Ramos (cell line): ENCODE data around the gene CBLC.

Source experiments
- in situ Hi-C: fragments of 300-500 bp; cut with MboI; formaldehyde crosslinking; loops from one replicate; pipeline ENCODE4 v1.14.3; 2022; ENCODE audit warnings: low sequenced_read_pairs; ENCODE audit not compliant: unreplicated experiment

The CBLC gene

GRCh38 chr19:44792281-44792680, 14.6 kb downstream of the CBLC start:
- in situ Hi-C loops, result no loop called here

DNA sequence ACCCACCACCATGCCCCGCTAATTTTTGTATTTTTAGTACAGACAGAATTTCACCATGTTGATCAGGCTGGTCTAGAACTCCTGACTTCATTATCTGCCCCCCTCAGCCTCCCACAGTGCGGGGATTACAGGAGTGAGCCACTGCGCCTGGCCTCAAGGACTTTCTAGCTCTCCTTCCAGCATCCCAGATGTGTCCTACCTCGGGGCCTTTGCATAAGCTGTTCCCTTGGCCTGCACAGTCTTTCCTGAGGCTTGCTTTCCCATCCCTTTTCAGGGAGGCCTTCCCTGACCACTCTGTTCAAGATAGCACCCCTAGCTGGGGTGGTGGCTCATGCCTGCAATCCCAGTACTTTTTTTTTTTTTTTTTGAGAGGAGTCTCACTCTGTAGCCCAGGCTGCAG, 16.9 kb downstream of the CBLC start:
- in situ Hi-C loops, result no loop called here

- in situ Hi-C loops, result no loop called here
These were observed 17.8 kb downstream of the CBLC start for GRCh38 chr19:44795398-44795987.

DNA sequence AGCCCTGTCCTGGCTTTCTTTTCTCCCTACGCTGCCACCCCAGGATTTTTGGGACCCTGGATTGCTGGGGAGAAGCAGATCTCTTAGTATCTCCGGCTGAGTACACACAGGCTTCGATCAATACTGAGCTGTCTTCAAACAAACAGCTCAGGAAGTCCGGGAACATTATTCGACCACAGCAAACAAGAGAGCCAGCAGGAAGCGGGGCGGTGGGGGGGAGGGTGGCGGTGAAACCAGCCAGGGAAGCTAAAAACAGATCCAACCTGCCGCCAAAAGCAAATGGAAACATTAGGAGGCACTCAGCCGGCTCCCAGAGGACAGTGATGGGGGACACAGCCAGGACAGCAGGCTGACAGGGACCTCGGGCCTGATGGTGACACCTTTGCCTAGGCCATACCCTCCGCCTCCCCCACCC, 19.0 kb downstream of the CBLC start:
- in situ Hi-C loops, result no loop called here

DNA sequence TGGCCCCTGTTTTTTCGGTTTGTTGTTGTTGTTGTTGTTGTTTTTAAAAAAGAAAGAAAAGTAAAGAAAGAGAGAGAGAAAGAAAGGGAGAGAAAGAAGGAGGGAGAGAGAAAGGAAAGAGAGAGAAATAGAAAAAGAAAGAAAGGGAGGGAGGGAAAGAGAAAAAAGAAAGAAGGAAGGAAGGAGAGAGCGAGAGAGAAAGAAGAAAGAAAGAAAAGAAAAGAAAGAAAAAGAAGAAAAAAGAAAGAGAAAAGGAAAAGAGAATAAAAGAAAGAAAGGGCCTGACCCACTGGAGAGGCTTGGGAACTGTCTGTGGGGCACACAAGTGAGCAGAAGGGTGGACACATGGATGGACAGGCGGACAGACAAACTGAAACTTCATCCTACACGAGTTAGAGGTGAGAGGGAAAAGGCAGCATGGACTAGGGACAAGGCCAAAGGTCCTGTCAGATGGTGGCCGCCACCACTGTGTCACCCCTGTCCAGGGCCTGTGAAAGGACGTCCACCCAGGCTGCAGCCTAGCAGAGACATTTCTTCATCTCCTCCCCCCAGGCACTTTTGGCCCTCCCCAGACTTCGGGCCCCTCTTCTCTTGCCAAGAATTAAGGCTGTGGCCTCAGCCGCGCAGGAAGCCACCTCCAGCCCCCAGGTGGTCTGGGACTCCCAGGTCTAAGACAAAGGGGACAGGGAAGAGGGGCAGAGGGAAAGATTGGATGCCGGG, 22.1 kb downstream of the CBLC start:
- in situ Hi-C loops, result no loop called here

- in situ Hi-C loops, result no loop called here
These were observed 22.8 kb downstream of the CBLC start for GRCh38 chr19:44800461-44800860.

GRCh38 chr19:44803442-44804428, 26.0 kb downstream of the CBLC start:
- in situ Hi-C loops, result no loop called here

DNA sequence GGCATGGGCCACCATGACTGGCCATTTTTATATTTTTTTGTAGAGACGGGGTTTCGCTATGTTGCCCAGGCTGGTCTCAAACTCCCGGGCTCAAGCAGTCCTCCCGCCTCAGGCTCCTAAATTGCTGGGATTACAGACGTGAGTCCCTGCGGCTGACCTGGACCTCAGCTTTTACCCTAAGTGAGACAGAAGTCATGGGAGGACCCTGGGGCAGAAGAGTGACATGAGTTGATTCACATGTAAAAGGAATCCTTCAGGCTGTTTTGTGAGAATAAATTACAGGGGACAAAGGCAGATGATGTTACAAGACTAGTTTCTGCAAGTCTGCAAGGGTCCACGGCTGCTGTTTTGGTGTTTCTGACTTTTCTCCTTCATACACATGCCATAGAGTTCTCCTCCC, 28.6 kb downstream of the CBLC start:
- in situ Hi-C loops, result no loop called here

DNA sequence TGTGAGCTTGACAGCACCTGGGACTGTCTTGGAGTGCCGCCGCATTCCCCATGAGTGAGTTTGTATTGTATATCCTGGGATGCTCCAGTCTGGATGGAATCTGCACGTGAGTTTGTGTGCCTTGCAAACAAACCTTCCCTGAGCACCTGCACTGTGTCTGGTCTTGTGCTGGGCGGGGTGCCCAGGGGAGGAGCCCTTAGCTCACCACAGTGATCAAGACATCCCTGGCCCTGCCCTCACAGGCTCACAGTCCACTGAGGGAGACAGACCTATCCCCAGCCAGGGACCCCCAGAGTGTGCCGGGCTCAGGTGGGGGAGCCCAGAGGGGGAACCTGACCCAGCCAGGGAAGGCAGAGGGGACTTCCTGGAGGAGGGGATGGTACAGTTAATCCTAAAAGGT, 29.5 kb downstream of the CBLC start:
- in situ Hi-C loops, result no loop called here

DNA sequence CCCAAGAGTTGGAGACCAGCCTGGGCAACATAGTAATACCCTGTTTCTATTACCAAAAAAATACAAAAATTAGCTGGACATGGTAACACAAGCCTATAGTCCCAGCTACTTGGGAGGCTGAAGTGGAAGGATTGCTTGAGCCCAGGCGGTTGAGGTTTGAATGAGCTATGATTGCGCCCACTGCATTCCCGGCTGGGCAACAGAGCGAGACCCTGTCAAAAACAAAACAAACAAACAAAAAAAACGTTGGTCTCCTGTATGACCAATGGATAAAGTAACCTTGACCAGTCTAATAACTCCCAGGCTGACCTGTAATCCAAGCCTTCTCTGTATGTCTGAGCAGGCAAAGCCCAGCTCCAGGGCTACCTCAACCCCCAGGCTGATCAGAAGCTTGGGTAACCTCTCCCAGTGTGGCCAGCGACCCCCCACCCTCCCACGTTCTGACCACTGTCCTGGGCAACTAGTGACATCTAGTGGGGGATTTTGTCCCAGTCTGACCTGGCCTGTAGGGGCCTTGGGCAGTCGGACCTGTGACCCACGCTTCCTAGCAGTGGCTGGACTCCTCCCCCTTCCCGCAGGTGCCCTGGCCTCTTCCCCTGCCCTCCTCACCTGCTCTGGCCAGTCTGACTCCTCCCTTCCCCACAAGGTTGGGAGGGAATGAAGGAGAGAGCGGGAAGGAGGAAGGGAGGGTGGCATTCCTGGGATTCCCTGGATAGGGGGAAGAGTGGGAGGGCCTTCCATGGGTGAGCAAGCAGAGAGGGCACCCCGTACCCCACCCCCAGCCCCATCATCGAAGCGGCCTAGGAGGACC, 30.2 kb downstream of the CBLC start:
- in situ Hi-C loops, result no loop called here

DNA sequence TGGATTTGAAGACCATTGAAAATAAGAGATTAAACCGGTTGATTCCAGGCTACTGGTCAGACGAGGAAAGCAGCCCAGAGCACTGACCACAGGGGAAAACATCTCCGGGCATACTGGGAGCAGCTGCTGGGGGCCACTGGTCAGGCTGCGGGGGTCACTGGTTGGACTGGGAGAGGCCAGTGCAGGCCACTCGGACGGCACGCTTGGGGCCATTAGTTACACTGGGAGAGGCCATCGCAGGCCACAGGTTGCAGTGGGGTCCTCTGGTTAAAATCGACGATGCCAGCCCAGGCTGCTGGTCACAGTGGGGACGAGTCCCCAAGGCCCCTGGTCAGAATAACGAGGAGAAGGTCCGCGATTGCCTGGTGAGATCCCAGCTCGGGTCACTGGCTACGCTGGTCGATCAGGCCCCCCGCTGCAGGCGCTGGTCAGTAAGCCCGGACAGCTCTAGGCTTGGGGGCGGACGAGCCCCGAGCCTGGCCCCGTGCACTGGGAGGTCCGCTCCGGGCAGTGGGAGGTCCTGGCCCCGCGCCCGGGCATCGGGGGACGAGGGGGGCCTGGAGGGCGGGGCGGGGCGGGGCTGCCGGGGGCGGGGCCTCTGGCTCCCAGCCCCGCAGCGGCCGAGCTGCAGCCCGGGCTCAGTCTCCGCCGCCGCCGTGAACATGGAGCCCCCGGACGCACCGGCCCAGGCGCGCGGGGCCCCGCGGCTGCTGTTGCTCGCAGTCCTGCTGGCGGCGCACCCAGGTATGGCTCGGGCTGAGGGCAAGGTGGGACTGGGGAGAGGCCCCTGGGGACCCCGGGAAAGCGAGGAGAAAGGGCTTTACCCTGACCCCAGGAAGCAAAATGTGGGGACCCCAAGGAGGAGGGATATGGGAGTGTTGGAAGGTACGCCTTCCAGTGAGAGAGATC, 31.0 kb downstream of the CBLC start, which contains the start of gene BCAM:
Gene BCAM, plus strand, starts transcription at position 641 of the 909 bp plus-strand sequence. Its CDS starts 22 bp downstream, at position 663.
- in situ Hi-C loops, result no loop called here

GRCh38 chr19:44809577-44810233, 32.0 kb downstream of the CBLC start:
- in situ Hi-C loops, result no loop called here

- in situ Hi-C loops, result no loop called here
These were observed 32.8 kb downstream of the CBLC start for GRCh38 chr19:44810234-44811121.

DNA sequence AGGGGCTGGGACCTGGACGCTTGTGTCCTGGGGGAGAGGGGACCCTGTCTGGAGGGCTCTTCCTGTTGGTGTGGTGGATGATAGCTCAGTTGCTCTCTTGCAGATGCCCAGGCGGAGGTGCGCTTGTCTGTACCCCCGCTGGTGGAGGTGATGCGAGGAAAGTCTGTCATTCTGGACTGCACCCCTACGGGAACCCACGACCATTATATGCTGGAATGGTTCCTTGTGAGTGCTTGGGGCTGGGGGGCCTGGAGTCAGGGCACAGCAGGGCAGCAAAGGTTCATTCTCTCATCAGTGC, 33.4 kb downstream of the CBLC start:
- in situ Hi-C loops, result no loop called here

GRCh38 chr19:44812142-44812718, 34.5 kb downstream of the CBLC start:
- in situ Hi-C loops, result no loop called here

DNA sequence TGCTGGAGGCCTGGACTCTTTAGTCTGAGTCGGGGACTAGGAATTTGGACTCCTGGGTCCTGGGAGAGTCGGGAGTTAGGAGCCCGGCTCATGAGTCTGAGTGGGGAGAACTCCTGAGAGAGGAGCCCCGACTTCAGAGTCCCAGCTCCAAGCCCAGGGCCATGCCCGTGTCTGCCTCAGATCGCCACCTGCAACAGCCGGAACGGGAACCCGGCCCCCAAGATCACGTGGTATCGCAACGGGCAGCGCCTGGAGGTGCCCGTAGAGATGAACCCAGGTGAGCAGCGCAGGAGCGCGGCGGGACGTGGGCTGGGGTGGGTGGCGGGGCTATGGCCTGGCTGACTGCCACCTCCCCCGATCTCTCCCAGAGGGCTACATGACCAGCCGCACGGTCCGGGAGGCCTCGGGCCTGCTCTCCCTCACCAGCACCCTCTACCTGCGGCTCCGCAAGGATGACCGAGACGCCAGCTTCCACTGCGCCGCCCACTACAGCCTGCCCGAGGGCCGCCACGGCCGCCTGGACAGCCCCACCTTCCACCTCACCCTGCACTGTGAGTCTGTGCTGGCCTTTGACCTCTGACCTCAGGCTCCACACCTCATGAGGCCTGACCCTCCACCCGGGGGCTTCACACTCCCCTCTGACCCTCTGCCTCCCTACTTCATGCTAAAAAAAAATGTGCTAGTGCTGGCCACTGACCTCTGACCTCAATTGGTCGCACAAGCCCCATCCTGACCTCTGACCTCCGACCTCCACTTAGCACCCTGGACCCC, 35.6 kb downstream of the CBLC start:
- in situ Hi-C loops, result no loop called here
